Cardiac muscle cell (in vitro differentiated cells and primary cell): ENCODE results near the gene TMPRSS3. TPM values are rescaled to one million over a fixed set of nuclear protein-coding genes. Genes with fewer than 3 reads are reported as not detected.

Source experiments
- DNase-seq, 2 donors: peaks; one replicate each; pipeline versions ENCODE4 v3.0.0 to v3.0.0-alpha.2; 2010 to 2017; ENCODE audit warnings: low read depth in 1 of 2, low spot score in 1 of 2
- H3K27ac ChIP-seq: fragments of 200-600 bp; sonication (generic); 2 replicates; pipeline ENCODE4 v1.5.1; 2016
- H3K27me3 ChIP-seq: fragments of 200-600 bp; sonication (generic); 2 replicates; pipeline ENCODE4 v1.6.0; 2016; ENCODE audit warnings: control low read depth
- H3K36me3 ChIP-seq: fragments of 200-600 bp; sonication (generic); 2 replicates; pipeline ENCODE4 v1.5.1; 2016; ENCODE audit warnings: control low read depth
- H3K4me1 ChIP-seq: fragments of 200-600 bp; sonication (generic); 2 replicates; pipeline ENCODE4 v1.8.1; 2017; ENCODE audit warnings: low read depth, mild to moderate bottlenecking, mixed run types
- H3K4me3 ChIP-seq: fragments of 200-600 bp; sonication (generic); 2 replicates; pipeline ENCODE4 v1.5.1; 2016; ENCODE audit warnings: mild to moderate bottlenecking
- H3K9me3 ChIP-seq: fragments of 200-600 bp; sonication (generic); 2 replicates; pipeline ENCODE4 v1.5.1; 2017; ENCODE audit warnings: low read depth, mild to moderate bottlenecking, control low read depth
- polyA plus RNA-seq: library from polyadenylated mRNA; unstranded; fragments of >200 nt; fragmentation: Nextera tagmentation; extraction: Ambion mirVana; gene quantifications from 2 replicates; pipeline ENCODE4 v1.2.1, GENCODE V29; 2016
- total RNA-seq: library from RNA; depleted of rRNA; stranded (reverse); fragments of >200 nt; gene quantifications from 2 replicates; pipeline ENCODE4 v1.2.3, GENCODE V29; 2016
- TF ChIP-seq, protein P1 (sequence below): IDR thresholded peaks from 2 replicates; pipeline ENCODE4 v1.5.1; 2012; ENCODE audit warnings: low read depth, mild to moderate bottlenecking, low read length

TMPRSS3 gene
- total and polyA plus RNA-seq, 2 experiments from 2014 or later, result not detected

GRCh38 chr21:42396799-42397745 is 1.2 kb upstream of the TMPRSS3 start:
- H3K4me1 ChIP-seq, result no peaks in the 10 kb centered on the region
- TF ChIP-seq, protein P1, sequence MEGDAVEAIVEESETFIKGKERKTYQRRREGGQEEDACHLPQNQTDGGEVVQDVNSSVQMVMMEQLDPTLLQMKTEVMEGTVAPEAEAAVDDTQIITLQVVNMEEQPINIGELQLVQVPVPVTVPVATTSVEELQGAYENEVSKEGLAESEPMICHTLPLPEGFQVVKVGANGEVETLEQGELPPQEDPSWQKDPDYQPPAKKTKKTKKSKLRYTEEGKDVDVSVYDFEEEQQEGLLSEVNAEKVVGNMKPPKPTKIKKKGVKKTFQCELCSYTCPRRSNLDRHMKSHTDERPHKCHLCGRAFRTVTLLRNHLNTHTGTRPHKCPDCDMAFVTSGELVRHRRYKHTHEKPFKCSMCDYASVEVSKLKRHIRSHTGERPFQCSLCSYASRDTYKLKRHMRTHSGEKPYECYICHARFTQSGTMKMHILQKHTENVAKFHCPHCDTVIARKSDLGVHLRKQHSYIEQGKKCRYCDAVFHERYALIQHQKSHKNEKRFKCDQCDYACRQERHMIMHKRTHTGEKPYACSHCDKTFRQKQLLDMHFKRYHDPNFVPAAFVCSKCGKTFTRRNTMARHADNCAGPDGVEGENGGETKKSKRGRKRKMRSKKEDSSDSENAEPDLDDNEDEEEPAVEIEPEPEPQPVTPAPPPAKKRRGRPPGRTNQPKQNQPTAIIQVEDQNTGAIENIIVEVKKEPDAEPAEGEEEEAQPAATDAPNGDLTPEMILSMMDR, result no peak
- DNase-seq, result no peak
- no peaks in the 10 kb centered on the region for H3K27me3 ChIP-seq
- H3K4me3 ChIP-seq, result no peak overlapping the region
- no peak overlapping the region for H3K27ac ChIP-seq
- H3K9me3 ChIP-seq, result no peaks in the 10 kb centered on the region
- H3K36me3 ChIP-seq, result no peaks in the 10 kb centered on the region

- no peaks in the 10 kb centered on the region for H3K36me3 ChIP-seq
- no peak overlapping the region for H3K27ac ChIP-seq
- H3K27me3 ChIP-seq, result no peaks in the 10 kb centered on the region
- TF ChIP-seq, protein P1, result no peak
- no peaks in the 10 kb centered on the region for H3K9me3 ChIP-seq
- H3K4me1 ChIP-seq, result no peaks in the 10 kb centered on the region
- no peak overlapping the region for H3K4me3 ChIP-seq
- DNase-seq, result no peak
Observed at GRCh38 chr21:42395302-42395701, 550 bp downstream of the TMPRSS3 start.

DNA sequence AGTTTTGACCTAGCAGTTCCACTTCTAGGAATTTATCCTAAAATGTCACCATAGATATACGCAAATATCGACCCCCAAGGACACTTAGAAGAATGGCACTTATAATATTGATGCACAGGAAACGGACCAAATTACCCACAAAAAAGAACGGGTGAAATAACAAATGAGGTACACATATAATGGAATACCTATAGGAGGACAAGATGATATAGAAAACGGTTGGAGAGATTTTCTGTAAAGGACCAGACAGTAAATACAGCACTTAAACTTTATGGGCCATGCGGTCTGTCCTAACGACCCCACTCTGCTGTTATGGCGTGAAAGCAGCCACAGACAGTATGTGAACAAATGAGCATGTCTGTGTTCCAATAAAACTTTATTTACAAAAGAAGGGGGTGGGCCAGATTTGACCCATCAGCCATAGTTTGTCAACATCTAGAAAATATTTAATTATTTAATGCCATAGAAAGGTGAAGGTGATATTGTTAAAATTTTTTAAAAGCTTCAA is 2.4 kb downstream of the TMPRSS3 start:
- TF ChIP-seq, protein P1, result no peak
- DNase-seq, result no peak
- Histone ChIP-seq H3K4me1 (peaks cover 3% of the 10 kb centered on the region), H3K9me3 (no peaks in the 10 kb centered on the region), H3K4me3 (no peak overlapping the region), H3K27me3 (no peaks in the 10 kb centered on the region), H3K27ac (no peak overlapping the region), H3K36me3 (no peaks in the 10 kb centered on the region)

GRCh38 chr21:42392731-42393442 is 3.0 kb downstream of the TMPRSS3 start:
- Histone ChIP-seq H3K4me3 (no peak overlapping the region), H3K27ac (no peak overlapping the region), H3K27me3 (no peaks in the 10 kb centered on the region), H3K36me3 (no peaks in the 10 kb centered on the region), H3K9me3 (no peaks in the 10 kb centered on the region), H3K4me1 (peaks cover 3% of the 10 kb centered on the region)
- TF ChIP-seq, protein P1, result no peak
- DNase-seq, result no peak

DNA sequence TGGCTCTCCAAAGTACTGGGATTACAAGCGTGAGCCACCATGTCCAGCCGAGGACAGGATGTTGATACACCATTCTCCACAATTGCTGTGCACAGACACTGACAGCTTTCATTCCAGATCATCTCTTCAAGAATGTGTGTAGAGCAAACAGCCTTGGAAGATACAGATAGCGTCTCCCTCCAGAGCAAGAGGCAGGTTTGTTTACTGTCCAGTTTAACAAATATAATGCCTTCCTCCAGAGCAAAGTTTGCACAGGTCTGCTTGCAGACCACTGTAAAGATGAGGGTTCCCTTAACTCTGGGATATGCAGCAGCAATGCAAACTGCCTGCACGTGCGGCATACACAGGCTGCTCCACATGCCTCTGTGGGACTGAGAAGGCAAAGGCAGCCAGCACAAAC is 4.6 kb downstream of the TMPRSS3 start:
- TF ChIP-seq, protein P1, result no peak
- H3K4me1 ChIP-seq, result peaks cover 3% of the 10 kb centered on the region
- no peaks in the 10 kb centered on the region for H3K9me3 ChIP-seq
- H3K27ac ChIP-seq, result no peak overlapping the region
- DNase-seq, result no peak
- no peak overlapping the region for H3K4me3 ChIP-seq
- no peaks in the 10 kb centered on the region for H3K36me3 ChIP-seq
- no peaks in the 10 kb centered on the region for H3K27me3 ChIP-seq
